Measurements from ENCODE around the gene UBA1.

UBA1 gene

GRCh38 chrX:47160781-47161180, 32.8 kb upstream of the UBA1 start:
- TF ChIP-seq GABPA (IDR thresholded peaks at IDR 0.05; ENCODE audit: low read depth) (no peak), CTCF (IDR thresholded peaks at IDR 0.05; ENCODE audit: insufficient read depth, low read length) (no peak), SPI1 (IDR thresholded peaks at IDR 0.05; ENCODE audit: borderline replicate concordance, low read depth) (no peak), REST (IDR thresholded peaks at IDR 0.05; ENCODE audit: insufficient replicate concordance, low read depth) (no peak), POLR2AphosphoS5 (IDR thresholded peaks at IDR 0.05; ENCODE audit: low read depth) (no peak)
- H3K27me3 ChIP-seq (ENCODE audit: insufficient read depth, poor library complexity, severe bottlenecking), result no peaks in the 10 kb centered on the region
- no peak overlapping the region for H3K27ac ChIP-seq (replicated peaks)
- DNase-seq (ENCODE audit: low read depth in 1 of 2, low spot score in 1 of 2), result no peak
- H3K4me3 ChIP-seq (replicated peaks; ENCODE audit: insufficient read depth, low read length), result no peak overlapping the region

- Histone ChIP-seq H3K4me3 (replicated peaks; ENCODE audit: insufficient read depth, low read length) (no peak overlapping the region), H3K27me3 (ENCODE audit: insufficient read depth, poor library complexity, severe bottlenecking) (no peaks in the 10 kb centered on the region), H3K27ac (replicated peaks) (no peak overlapping the region)
- DNase-seq (ENCODE audit: low read depth in 1 of 2, low spot score in 1 of 2), result no peak
- TF ChIP-seq SPI1 (IDR thresholded peaks at IDR 0.05; ENCODE audit: borderline replicate concordance, low read depth), result no peak
- no peak for TF ChIP-seq REST (IDR thresholded peaks at IDR 0.05; ENCODE audit: insufficient replicate concordance, low read depth)
- no peak for TF ChIP-seq POLR2AphosphoS5 (IDR thresholded peaks at IDR 0.05; ENCODE audit: low read depth)
- TF ChIP-seq GABPA (IDR thresholded peaks at IDR 0.05; ENCODE audit: low read depth), result no peak
- no peak for TF ChIP-seq CTCF (IDR thresholded peaks at IDR 0.05; ENCODE audit: insufficient read depth, low read length)
These were observed 30.6 kb upstream of the UBA1 start for GRCh38 chrX:47162927-47163583.

GRCh38 chrX:47164420-47164819, 29.2 kb upstream of the UBA1 start:
- no peak for TF ChIP-seq CTCF (IDR thresholded peaks at IDR 0.05; ENCODE audit: insufficient read depth, low read length)
- TF ChIP-seq POLR2AphosphoS5 (IDR thresholded peaks at IDR 0.05; ENCODE audit: low read depth), result no peak
- TF ChIP-seq GABPA (IDR thresholded peaks at IDR 0.05; ENCODE audit: low read depth), result no peak
- no peak for TF ChIP-seq REST (IDR thresholded peaks at IDR 0.05; ENCODE audit: insufficient replicate concordance, low read depth)
- no peak for TF ChIP-seq SPI1 (IDR thresholded peaks at IDR 0.05; ENCODE audit: borderline replicate concordance, low read depth)
- Histone ChIP-seq H3K4me3 (replicated peaks; ENCODE audit: insufficient read depth, low read length) (no peak overlapping the region), H3K27me3 (ENCODE audit: insufficient read depth, poor library complexity, severe bottlenecking) (no peaks in the 10 kb centered on the region), H3K27ac (replicated peaks) (no peak overlapping the region)
- no peak for DNase-seq (ENCODE audit: low read depth in 1 of 2, low spot score in 1 of 2)

All from HL-60 (cell line).